Retina (tissue), 1 donor: ENCODE measurements around the gene ADD2.
"Not testable (repeated sequence)": the region's sequence is repeated elsewhere in the genome, so short reads cannot be mapped to it uniquely, and the experiment has no call there.

Experiments
- DNase-seq: peaks from one replicate; pipeline ENCODE4 v3.0.0-alpha.2; 2016

ADD2 gene

DNA sequence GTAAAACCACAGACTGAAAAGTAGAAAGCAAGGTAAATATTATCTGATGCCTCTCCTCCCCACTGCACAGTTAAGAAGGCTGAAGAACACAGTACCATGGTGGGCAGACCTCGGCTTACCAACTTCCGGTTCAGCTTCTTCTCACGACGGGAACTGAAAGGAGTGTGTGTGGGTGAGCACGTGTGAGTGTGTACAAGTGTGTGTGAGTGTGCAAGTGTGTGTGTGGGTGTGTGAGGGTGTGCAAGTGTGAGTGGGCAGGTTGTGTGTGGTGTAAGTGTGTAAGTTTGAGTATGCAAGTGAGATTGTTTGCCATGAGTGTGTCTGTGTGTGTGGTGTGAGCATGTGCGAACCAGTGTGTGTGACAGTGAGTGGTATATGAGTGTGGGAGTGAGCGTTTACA is 103.5 kb downstream of the ADD2 start:
- no peak for DNase-seq

- no peak for DNase-seq
Observed at GRCh38 chr2:70663411-70663810, 104.6 kb downstream of the ADD2 start.

GRCh38 chr2:70659551-70659950 is 108.4 kb downstream of the ADD2 start:
- DNase-seq, result no peak

DNA sequence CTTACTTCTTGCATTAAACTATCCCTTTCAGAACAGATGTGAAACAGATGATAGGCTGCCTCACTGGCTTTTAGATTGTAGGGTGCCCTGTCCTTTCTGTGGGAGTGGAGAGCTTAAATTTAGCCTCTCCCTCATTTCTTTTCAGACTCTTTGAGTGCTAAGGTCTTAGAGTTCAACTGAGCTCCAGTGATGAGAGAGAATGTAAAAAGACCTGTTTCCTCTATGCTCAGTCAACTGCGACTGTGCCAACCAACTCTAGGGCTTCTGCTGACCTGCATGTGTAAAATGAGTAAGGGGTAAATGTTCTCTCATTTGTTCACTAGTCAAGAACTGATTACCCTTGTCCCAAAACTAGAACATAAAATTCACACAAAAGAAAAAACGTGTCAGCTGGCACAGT is 109.5 kb downstream of the ADD2 start:
- no peak for DNase-seq

- DNase-seq, result no peak
Observed at GRCh38 chr2:70657246-70657645, 110.8 kb downstream of the ADD2 start.

- DNase-seq, result no peak
Observed at GRCh38 chr2:70656421-70657010, 111.5 kb downstream of the ADD2 start.

- no peak for DNase-seq
Observed at GRCh38 chr2:70655786-70656185, 112.2 kb downstream of the ADD2 start.

DNA sequence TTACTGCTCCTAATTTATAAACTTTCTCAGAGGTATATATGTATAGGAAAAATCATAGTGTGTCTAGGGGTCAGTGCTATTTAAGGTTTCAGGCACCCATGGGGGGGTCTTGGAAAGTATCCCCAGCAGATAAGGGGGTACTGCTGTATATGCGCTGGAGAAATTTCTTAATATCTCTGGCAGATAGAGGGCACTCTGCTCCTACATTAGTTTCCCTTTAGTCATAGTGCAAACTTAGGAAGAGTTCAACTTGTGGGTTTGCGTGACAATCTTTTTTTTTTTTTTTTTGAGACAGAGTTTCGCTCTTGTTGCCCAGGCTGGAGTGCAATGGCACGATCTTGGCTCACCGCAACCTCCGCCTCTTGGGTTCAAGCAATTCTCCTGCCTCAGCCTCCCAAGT is 112.8 kb downstream of the ADD2 start:
- not testable (repeated sequence) for DNase-seq

DNA sequence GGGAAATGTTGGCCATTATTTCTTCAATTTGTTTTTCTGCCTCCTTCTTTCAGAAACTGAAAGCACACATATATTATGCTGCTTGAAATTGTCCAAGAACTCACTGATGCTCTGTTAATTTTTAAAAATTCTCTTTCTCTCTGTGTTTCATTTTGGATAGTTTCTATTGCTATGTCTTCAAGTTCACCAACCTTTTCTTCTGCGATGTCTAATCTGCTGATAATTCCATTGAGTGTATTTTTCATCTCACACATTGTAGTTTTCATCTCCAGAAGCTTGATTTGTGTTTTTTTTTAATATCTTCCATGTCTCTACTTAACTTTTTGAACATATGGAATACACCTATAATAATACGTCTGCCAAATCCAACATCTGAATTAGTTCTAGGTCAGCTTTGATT is 116.3 kb downstream of the ADD2 start:
- no peak for DNase-seq

- DNase-seq, result no peak
Observed at GRCh38 chr2:70651014-70651413, 117.0 kb downstream of the ADD2 start.

GRCh38 chr2:70648961-70649360 is 119.0 kb downstream of the ADD2 start:
- DNase-seq, result no peak

- peak; percentile 84 for DNase-seq
Observed at GRCh38 chr2:70647873-70648481, 120.0 kb downstream of the ADD2 start.

DNA sequence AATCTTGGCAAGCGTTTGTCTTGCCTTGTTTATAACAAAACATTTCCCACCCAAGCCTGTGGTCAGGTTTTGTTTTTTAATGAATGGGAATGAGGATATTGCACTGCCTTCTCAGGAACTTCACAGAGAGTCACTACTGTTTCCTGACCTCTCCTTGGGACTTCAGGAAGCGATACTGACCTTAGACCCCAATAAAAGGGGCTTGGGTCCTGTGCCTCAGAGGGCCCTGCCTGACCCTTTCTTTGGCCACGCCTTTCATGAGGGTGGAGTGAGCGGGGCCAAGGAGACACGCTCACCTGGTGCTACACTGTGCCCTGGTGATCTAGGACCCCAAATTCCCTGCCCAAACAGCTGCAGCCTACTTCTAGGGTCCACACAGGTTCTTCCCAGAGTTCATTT is 121.6 kb downstream of the ADD2 start:
- DNase-seq, result no peak

DNA sequence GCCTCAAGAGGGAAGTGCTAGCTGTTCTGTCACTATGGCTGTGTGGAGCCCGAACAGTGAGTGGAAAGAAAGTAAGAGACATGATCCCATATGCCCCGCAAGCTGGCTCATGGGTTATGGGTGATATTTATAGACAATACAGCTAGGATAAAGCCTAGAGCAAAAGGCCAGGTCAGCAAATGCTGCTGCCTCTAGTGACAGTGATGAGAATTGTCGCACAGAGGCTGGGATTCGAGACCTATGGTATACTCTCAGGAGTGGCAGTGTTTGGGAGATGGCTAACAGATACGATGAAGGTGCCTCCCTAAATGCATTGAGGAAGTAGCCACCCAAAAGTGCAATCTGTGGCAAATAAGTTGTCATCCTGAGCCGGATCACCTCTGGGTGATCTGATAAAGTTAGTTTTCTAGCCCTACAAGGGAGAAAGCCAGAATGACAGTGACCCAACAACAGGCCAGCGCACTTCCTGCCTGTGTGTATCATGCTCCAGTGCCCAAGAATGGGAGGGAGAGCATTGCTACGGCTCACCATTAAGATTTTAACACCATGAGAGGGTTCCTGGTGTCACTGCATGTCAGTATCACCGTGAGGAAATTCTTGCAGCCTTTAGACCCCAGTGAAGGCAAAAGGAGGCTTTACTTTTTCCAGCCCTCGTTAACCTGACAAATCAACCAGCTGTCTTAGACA is 122.1 kb downstream of the ADD2 start:
- DNase-seq, result no peak

DNA sequence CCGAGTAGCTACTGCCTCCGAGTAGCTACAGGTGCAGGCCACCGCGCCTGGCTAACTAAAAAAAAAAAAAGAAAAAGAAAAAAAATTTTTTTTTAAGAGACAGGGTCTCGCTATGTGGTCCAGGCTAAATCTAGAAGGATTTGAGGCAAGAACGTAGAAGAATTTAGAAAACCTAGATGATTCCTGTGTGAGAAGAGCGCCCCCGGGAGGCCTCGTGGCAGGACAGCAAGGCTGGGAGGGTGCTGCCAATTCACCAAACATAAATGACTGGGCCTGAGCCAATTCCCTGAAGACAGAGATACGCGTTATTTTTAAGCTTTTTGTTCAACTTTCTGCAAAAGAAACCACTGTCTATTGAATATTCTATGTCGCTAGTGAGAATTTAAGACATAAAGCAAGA is 124.3 kb downstream of the ADD2 start:
- DNase-seq, result no peak

DNA sequence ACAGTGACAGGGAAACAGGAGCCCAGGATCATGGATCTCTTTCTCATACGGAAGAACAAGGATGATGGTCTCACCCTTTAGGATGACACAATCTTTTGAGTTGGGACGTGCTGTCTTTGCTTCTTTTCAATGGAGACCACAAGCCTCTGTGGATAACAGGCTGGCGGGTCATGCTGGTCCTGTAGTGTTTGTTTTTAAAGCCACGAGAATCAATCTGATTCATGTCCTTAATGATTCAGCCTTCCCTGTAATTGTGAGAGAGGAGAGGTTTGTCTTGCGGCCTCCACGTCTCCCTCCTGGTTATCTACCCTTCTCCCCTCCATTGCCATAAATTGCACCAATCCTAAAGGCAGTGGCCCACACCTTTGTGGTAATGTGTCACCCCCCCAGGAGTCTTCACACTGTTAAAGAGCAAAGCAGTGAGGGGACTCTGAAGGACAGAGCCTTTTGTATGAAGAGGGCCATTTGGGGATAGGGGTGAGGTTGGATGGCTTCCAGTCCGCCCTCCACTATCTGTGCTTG is 126.7 kb downstream of the ADD2 start:
- DNase-seq, result no peak

DNA sequence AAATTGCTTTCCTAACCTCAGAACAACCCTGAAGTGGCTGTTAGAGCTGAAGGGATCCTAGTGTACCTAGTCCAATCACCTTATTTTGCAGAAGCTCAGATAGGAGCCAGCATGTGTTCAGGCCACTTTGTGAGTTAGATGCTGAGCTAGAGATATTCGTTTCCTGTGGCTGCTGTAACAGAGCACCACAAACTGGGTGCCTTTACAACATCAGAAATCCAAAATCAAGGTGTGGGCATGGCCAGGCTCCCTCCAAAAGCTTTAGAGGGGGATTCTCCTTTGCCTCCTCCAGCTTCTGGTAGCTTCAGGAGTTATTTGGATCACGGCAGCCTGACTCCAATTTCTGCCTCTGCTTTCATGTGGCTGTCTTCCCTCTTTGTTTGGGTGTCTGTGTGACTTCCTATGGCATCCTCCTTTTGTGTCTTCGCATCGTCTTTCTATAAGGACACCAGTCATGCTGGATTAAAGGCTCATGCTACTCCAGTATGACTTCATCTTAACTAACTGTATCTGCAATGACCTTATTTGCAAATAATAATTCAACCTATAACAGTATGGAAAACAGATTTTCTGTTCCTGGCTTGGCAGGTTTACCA is 128.1 kb downstream of the ADD2 start:
- no peak for DNase-seq

DNA sequence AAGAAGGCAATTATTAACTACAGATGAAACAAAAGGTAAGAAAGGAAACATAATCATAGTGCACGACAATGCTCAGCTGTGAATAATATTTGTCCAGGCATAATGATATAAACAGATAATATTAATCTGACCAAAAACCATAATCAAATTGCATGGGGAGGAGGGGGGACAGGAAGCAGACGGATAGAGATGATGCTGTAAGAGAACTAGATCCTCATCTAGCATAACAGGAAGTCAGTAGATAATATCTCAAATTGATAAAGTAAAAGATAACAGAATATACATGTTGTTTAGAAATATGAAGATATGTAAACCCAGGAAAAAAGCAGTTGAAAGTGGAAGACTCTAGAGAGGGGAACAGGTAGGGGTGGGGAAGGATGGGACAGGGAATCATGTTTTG is 129.4 kb downstream of the ADD2 start:
- DNase-seq, result no peak

DNA sequence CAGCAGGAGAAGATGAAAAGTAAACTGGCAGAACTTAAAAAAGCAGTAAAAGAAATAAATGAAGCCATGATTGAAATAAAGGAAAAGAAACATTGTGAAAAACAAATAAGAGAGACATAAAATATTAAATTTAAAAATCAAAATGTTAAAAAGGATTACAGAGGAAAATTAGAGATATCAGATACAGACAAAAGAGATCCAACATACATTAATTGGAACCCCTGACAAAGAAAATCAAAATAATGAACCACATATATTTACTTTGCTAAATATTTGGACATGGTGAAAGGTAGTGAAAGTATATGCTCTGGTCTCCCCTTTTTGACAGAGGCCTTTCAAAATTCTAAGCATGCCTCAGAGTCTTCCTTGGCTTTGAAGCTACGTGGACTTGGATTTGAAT is 134.5 kb downstream of the ADD2 start:
- no peak for DNase-seq

GRCh38 chr2:70632966-70633365 is 135.0 kb downstream of the ADD2 start:
- no peak for DNase-seq

DNA sequence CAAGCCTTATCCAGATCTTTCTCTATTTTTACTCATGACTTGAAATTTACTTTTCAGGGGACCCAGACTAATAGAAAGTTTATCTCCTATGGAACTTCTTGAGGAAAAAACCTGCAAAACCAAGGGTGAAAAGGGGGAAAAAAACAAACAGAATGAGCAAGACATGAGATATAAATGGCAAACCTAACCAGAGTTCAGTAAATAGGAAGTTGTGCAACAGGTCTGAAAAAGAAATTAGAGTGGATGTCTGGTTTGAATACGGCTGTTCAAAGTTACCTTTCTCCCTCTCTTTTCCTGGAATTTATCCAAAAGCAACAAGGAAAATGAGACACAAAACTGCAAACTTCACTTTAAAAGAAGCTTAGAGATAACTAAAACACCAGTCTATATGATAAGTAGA is 135.6 kb downstream of the ADD2 start:
- DNase-seq, result no peak

DNA sequence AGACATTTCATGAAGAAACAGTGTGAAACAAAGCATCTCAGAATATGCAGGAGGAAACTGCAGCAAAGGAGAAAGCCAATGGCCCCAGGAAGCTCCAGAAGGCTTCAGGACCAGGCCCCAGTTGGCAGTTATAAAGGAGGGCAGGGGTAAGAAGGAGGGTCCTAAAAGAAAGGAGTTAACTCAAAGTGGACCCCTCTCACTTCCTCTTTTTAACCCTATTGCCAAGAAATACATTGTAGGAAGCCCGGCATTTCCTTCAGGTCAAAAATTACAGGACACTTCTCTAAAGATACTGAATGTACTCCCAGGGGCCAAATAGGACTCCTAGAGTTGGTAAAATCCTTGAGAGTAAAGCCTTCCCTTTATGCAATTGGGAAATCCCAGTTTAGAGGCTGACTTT is 137.2 kb downstream of the ADD2 start:
- DNase-seq, result no peak

DNA sequence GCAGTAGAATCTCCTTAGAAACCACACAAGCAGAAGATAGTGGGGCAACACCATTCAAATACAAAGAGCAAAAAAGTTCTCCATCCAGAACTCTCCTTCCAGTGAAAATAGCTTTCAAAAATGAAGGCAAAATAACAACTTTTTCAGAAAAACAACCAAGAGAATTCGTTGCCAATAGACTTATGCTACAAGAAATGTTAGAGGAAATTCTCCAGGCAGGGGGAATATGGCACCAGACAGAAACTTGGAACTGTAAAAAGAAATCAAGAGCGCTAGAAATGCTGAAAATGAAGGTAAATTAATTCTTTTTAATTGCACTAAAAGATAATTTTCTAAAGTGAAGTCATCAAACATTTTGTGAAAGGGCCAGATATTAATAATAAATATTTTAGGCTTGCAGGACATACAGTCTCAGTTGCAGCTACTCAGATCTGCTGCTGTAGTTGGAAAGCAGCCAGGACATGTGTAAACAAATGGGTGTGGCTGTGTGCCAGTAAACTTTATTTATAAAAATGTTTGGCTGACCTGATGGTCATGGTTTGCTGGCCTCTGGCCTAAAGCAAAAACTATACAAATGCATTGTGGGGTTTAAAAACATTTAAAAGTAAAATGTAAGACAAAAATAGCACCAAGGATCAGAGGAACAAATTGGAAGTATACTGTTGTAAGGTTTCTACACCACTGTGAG is 140.6 kb downstream of the ADD2 start:
- no peak for DNase-seq
